ENCODE results near the gene ABCB11. TPM values are rescaled to one million over a fixed set of nuclear protein-coding genes. Genes with fewer than 3 reads are reported as not detected.

ABCB11 gene
- total and polyA plus RNA-seq, 2 of the 4 experiments (the other 2 are of a cell fraction): not detected

- BruUV-seq (replicated peaks): no TSS peak
- Histone ChIP-seq H2AK5ac (ENCODE audit: low read depth, low read length) (no peak overlapping the region), H3K56ac (ENCODE audit: extremely low read depth, insufficient read depth, low read length) (no peak overlapping the region), H3K36me3 (ENCODE audit: control insufficient read depth, insufficient read depth, low read length) (no peaks in the 10 kb centered on the region), H3K9me3 (ENCODE audit: control insufficient read depth, insufficient read depth, low read length) (0 out of 2 replicates have a peak, but pooled peaks cover 2% of the 10 kb centered on the region), H3K23ac (ENCODE audit: low read depth, low read length) (no peak overlapping the region), H4K5ac (ENCODE audit: low read depth, low read length) (no peak overlapping the region), H2AFZ (replicated peaks; ENCODE audit: low read length, poor library complexity) (no peak overlapping the region), H4K20me1 (ENCODE audit: insufficient read depth, low read length) (no peaks in the 10 kb centered on the region), H3K14ac (replicated peaks; ENCODE audit: low read depth, low read length) (no peak overlapping the region), H3K9me1 (ENCODE audit: insufficient read depth, low read length) (no peaks in the 10 kb centered on the region), H3K9ac (ENCODE audit: low read depth, low read length) (no peak overlapping the region), H3K4ac (ENCODE audit: low read depth, low read length) (no peak overlapping the region), H3K4me1 (ENCODE audit: control insufficient read depth, insufficient read depth, low read length) (no peaks in the 10 kb centered on the region), H3K18ac (ENCODE audit: low read depth, low read length) (no peak overlapping the region), H2BK20ac (ENCODE audit: low read depth, low read length) (no peak overlapping the region), H4K8ac (ENCODE audit: low read depth in 2 of 2, low read length in 2 of 2) (no peak overlapping the region), H2BK15ac (ENCODE audit: low read depth, low read length) (no peak overlapping the region), H3K4me3 (ENCODE audit: insufficient read depth, low read depth, low read length) (no peak overlapping the region), H2AK9ac (replicated peaks; ENCODE audit: low read depth, low read length, poor library complexity) (no peak overlapping the region), H2BK5ac (ENCODE audit: low read depth, low read length, poor library complexity, severe bottlenecking) (no peak overlapping the region), H3K27ac (ENCODE audit: insufficient read depth, low read length) (no peak overlapping the region), H3K27me3 (ENCODE audit: control insufficient read depth, insufficient read depth, low read length) (no peaks in the 10 kb centered on the region), H3K4me2 (ENCODE audit: low read depth, low read length) (no peak overlapping the region), H2BK120ac (ENCODE audit: low read depth, low read length) (no peak overlapping the region), H4K91ac (ENCODE audit: insufficient read depth, low read depth, low read length) (no peak overlapping the region), H3K79me1 (ENCODE audit: low read depth in 1 of 2, low read length in 2 of 2) (no peaks in the 10 kb centered on the region)
- ATAC-seq (ENCODE audit: low read depth): no peak
- no peak for DNase-seq
- ChIA-PET POLR2A (ENCODE audit: unreplicated experiment) (no interaction called here), CTCF (no interaction called here)
- WGBS, 2 experiments (ENCODE audit: extremely low coverage in 2 of 2, insufficient read length in 1 of 2): no CpG with 5 or more reads among the region's 2 CpGs
- in situ Hi-C loops (cut with MboI; ENCODE audit: low sequenced_read_pairs): no loop called here
- TF ChIP-seq RAD21 (IDR thresholded peaks at IDR 0.05; ENCODE audit: low read length): no peak
- TF ChIP-seq RFX5 (IDR thresholded peaks at IDR 0.05; ENCODE audit: low read depth, low read length): no peak
- no peak for TF ChIP-seq MAZ (IDR thresholded peaks at IDR 0.05; ENCODE audit: borderline replicate concordance, low read depth, low read length)
- no peak for TF ChIP-seq CTCF (conservative IDR thresholded peaks at IDR 0.05; ENCODE audit: low read depth, low read length)
- TF ChIP-seq USF2 (IDR thresholded peaks at IDR 0.05; ENCODE audit: low read depth, low read length): no peak
- no peak for TF ChIP-seq BHLHE40 (IDR thresholded peaks at IDR 0.05; ENCODE audit: low read depth, low read length)
- no peak for TF ChIP-seq RCOR1 (IDR thresholded peaks at IDR 0.05; ENCODE audit: insufficient replicate concordance, low read length)
- no peak for TF ChIP-seq POLR2A (IDR thresholded peaks at IDR 0.05; ENCODE audit: low read depth, low read length)
- TF ChIP-seq ELK1 (IDR thresholded peaks at IDR 0.05; ENCODE audit: borderline replicate concordance, low read depth, low read length): no peak
- TF ChIP-seq MXI1 (IDR thresholded peaks at IDR 0.05; ENCODE audit: borderline replicate concordance, low read depth, low read length): no peak
- no peak for TF ChIP-seq FOS (IDR thresholded peaks at IDR 0.05; ENCODE audit: low read depth, low read length)
- no peak for TF ChIP-seq MAFK (IDR thresholded peaks at IDR 0.05; ENCODE audit: low read depth, low read length)
- no peak for TF ChIP-seq NFE2L2 (IDR thresholded peaks at IDR 0.05; ENCODE audit: low read depth, low read length)
- TF ChIP-seq SMC3 (IDR thresholded peaks at IDR 0.05; ENCODE audit: low read depth, low read length): no peak
- TF ChIP-seq CEBPB (IDR thresholded peaks at IDR 0.05; ENCODE audit: low read depth, low read length): no peak
- TF ChIP-seq CHD1 (IDR thresholded peaks at IDR 0.05; ENCODE audit: low read depth, low read length): no peak
- dilution Hi-C loops (cut with HindIII; ENCODE audit: low sequenced_read_pairs, unreplicated experiment): no loop called here
- intact Hi-C loops (cut with micrococcal nuclease): loop anchor here (10.0 kb wide), 1 partner anchor 513 kb away; no protein-coding TSS in a partner anchor
These were observed 19.4 kb downstream of the ABCB11 start for GRCh38 chr2:169011698-169012097.

Measured in IMR-90 (cell line).